Uterus (tissue), 4 donors: ENCODE measurements around the gene WTAP. TPM values are rescaled to one million over a fixed set of nuclear protein-coding genes. Genes with fewer than 3 reads are reported as not detected.
A peak's percentile ranks its signal among the peaks of the same experiment; 100 is the strongest.
"Not testable (repeated sequence)": the region's sequence is repeated elsewhere in the genome, so short reads cannot be mapped to it uniquely, and the experiment has no call there.

ENCODE experiments used
- DNase-seq, 2 donors: peaks; one replicate each; pipeline ENCODE4 v3.0.0-alpha.2; 2019 to 2020
- H3K27ac ChIP-seq, 2 donors: fragments of 200-600 bp; sonication (generic); 1 replicate in 1 of 2; 2 replicates in 1 of 2; pipeline ENCODE4 v1.5.1; 2016 to 2018
- H3K27me3 ChIP-seq, 2 donors: fragments of 200-600 bp; sonication (generic); one replicate each; pipeline ENCODE4 v1.5.1; 2018 to 2019; ENCODE audit warnings: control low read depth in 1 of 2
- H3K36me3 ChIP-seq, 2 donors: fragments of 200-600 bp; sonication (generic); one replicate each; pipeline ENCODE4 v1.5.1; 2019; ENCODE audit warnings: control low read depth in 1 of 2
- H3K4me1 ChIP-seq, 2 donors: fragments of 200-600 bp; sonication (generic); one replicate each; pipeline ENCODE4 v1.5.1; 2018 to 2019; ENCODE audit warnings: control low read depth in 1 of 2
- H3K4me3 ChIP-seq, 2 donors: fragments of 200-600 bp; sonication (generic); 1 replicate in 1 of 2; 2 replicates in 1 of 2; pipeline ENCODE4 v1.5.1; 2018 to 2019; ENCODE audit warnings: mild to moderate bottlenecking in 1 of 2
- H3K9me3 ChIP-seq, 2 donors: fragments of 200-600 bp; sonication (generic); one replicate each; pipeline ENCODE4 v1.5.1; 2019; ENCODE audit warnings: control low read depth in 1 of 2
- CTCF ChIP-seq, 4 experiments: fragments of 200-600 bp in 2 of 4; fragments of 450-650 bp in 2 of 4; sonication (generic) in 2 of 4; IDR thresholded peaks; one replicate each; pipeline ENCODE4 v1.5.1; 2016 to 2019; ENCODE audit warnings: antibody characterized with exemption in 4 of 4, mild to moderate bottlenecking in 2 of 4, moderate library complexity in 1 of 4
- POLR2A ChIP-seq, 2 donors: fragments of 450-650 bp; IDR thresholded peaks; one replicate each; pipeline ENCODE4 v1.6.1; 2016; ENCODE audit warnings: antibody characterized with exemption in 2 of 2, mild to moderate bottlenecking in 1 of 2, moderate library complexity in 1 of 2
- intact Hi-C: fragments of 100-400 bp; cut with DNase I; formaldehyde crosslinking; loops from one replicate; pipeline ENCODE4 v1.15.1; 2023; ENCODE audit warnings: low total_unique reads
- total RNA-seq, 4 donors: library from RNA; depleted of rRNA in 3 of 4; stranded (reverse); fragments of >200 nt in 3 of 4; gene quantifications; one replicate each; pipeline versions ENCODE4 v1.1.0 to v1.2.4, GENCODE V29; 2014 to 2023
- donor health status: DM: yes; HTN: yes; CAD: no.

Gene WTAP
- total RNA-seq, 4 donors from 2014 or later, result 33.3 to 139 (median 95.9) TPM

DNA sequence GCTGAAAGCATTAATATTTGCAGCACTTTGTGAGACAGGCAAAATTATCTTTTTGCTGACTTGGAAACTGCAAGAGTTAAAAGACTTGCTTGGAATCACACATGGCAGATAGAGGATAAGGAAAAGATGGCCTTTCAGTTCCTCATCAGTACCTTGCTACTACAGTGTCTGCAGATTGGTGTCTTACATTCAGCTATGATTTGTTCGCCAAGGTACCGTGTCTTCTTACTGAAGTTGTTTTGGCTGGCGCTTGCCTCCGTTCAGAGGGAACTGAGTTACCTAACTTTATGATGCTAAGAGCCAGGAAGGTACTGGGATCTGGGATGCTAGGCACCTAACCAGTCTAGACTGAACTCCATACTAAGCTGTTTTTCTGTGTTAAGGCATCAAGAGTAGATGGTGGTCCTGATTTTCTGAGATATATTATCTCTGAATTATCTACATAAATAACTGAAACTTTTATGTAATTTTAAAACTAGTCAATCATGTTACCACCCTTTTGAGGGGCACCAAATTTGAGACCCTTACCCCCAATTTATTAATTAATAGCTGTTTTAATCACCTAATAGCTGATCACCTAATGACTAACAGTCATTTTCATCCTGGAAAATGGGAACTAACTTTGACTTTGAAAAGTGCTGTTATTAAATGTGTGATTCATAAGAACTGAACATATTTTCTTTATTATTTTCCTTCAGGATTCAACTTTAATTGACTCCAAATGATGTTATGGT, 2.5 kb downstream of the WTAP start:
- Histone ChIP-seq H3K27ac (peak overlapping the region in 1 of 2 donors; percentile 99), H3K9me3 (no peaks in the 10 kb centered on the region), H3K4me3 (peak overlapping the region in 1 of 2 donors; percentile 94), H3K36me3 (no peaks in the 10 kb centered on the region), H3K27me3 (no peaks in the 10 kb centered on the region), H3K4me1 (peaks cover 0 to 24% of the 10 kb centered on the region in 2 donors)
- TF ChIP-seq POLR2A (IDR thresholded peaks at IDR 0.05) (no peak), CTCF (IDR thresholded peaks at IDR 0.05) (no peak)
- intact Hi-C loops, result loop anchor here (5.0 kb wide), 1 partner anchor 33 kb away; the partner anchor contains the start of gene ACAT2
- no peak for DNase-seq

GRCh38 chr6:159730332-159730676, 3.0 kb downstream of the WTAP start:
- Histone ChIP-seq H3K9me3 (no peaks in the 10 kb centered on the region), H3K4me3 (no peak overlapping the region), H3K27me3 (no peaks in the 10 kb centered on the region), H3K36me3 (no peaks in the 10 kb centered on the region), H3K27ac (no peak overlapping the region), H3K4me1 (peaks cover 5 to 27% of the 10 kb centered on the region in 2 donors)
- TF ChIP-seq CTCF (IDR thresholded peaks at IDR 0.05), result no peak
- no peak for TF ChIP-seq POLR2A (IDR thresholded peaks at IDR 0.05)
- DNase-seq, result no peak
- intact Hi-C loops, result no loop called here

GRCh38 chr6:159732550-159732949, 5.2 kb downstream of the WTAP start:
- H3K36me3 ChIP-seq, H3K9me3 ChIP-seq, intact Hi-C loops, H3K4me3 ChIP-seq, H3K27ac ChIP-seq, DNase-seq, H3K27me3 ChIP-seq: not testable (repeated sequence)
- H3K4me1 ChIP-seq, result peaks cover 7 to 23% of the 10 kb centered on the region in 2 donors

GRCh38 chr6:159733395-159733794, 6.1 kb downstream of the WTAP start:
- H3K4me1 ChIP-seq, result peaks cover 7 to 25% of the 10 kb centered on the region in 2 donors
- H3K4me3 ChIP-seq, H3K9me3 ChIP-seq, H3K27me3 ChIP-seq, intact Hi-C loops, DNase-seq, H3K27ac ChIP-seq, H3K36me3 ChIP-seq: not testable (repeated sequence)

- Histone ChIP-seq H3K36me3 (no peaks in the 10 kb centered on the region), H3K4me1 (peaks cover 9 to 11% of the 10 kb centered on the region in 2 donors), H3K4me3 (no peak overlapping the region), H3K27ac (no peak overlapping the region), H3K27me3 (no peaks in the 10 kb centered on the region), H3K9me3 (no peaks in the 10 kb centered on the region)
- intact Hi-C loops, result no loop called here
- no peak for DNase-seq
- TF ChIP-seq POLR2A (IDR thresholded peaks at IDR 0.05) (no peak), CTCF (IDR thresholded peaks at IDR 0.05) (no peak)
Observed at GRCh38 chr6:159736908-159737307, 9.6 kb downstream of the WTAP start.

DNA sequence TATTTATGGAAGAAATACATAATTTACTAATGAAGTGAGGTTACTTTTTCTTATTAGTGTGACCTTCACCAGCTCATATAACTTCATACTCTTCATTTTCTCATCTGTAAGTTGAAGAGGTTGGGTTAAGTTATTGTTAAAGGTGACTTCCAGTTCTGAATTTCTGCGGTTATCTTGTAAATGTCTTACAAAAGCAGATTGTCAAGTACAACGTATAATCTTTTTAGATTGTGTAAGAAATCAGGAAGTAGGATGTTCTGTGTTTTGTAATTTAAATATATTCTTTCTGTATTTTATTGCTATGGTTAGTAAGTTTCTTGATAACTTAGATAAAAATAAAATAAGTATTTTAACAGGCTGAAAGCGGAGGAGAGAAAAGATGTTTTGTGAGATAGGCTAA, 12.0 kb downstream of the WTAP start:
- intact Hi-C loops, result no loop called here
- no peaks in the 10 kb centered on the region for H3K27me3 ChIP-seq
- H3K4me3 ChIP-seq, result no peak overlapping the region
- H3K9me3 ChIP-seq, result no peaks in the 10 kb centered on the region
- TF ChIP-seq POLR2A (IDR thresholded peaks at IDR 0.05) (no peak), CTCF (IDR thresholded peaks at IDR 0.05) (no peak)
- H3K36me3 ChIP-seq, result no peaks in the 10 kb centered on the region
- H3K4me1 ChIP-seq, result peaks cover 9 to 11% of the 10 kb centered on the region in 2 donors
- H3K27ac ChIP-seq, result no peak overlapping the region
- DNase-seq, result no peak
